HG02610 (cell line): ENCODE results near the gene CPXM2.

Source experiments
- ATAC-seq: cut with Tn5 transposase; IDR thresholded peaks from one replicate; pipeline ENCODE4 v1.9.1; 2021; ENCODE audit warnings: mild to moderate bottlenecking, moderate library complexity; ENCODE audit not compliant: unreplicated experiment

Gene CPXM2

DNA sequence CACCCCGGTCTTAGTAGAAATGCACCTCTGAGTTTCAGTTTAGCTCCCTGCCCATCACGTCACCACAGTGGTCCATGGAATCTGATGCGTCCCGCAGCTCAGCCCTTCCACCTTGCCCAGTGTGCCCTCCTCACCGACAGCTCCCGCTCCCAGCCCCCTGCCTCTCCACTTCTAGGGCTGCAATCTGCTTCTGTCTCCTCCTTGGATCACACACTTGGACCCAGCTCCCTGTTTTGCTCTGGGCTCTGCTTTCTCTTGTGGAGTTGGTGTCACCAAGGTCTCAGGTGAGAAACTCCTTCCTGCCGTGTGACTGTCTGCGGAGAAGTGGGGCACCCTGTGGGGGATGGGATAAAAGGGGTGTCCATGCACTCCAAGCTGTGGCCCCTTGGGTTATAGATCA, 187.5 kb downstream of the CPXM2 start:
- ATAC-seq = no peak

DNA sequence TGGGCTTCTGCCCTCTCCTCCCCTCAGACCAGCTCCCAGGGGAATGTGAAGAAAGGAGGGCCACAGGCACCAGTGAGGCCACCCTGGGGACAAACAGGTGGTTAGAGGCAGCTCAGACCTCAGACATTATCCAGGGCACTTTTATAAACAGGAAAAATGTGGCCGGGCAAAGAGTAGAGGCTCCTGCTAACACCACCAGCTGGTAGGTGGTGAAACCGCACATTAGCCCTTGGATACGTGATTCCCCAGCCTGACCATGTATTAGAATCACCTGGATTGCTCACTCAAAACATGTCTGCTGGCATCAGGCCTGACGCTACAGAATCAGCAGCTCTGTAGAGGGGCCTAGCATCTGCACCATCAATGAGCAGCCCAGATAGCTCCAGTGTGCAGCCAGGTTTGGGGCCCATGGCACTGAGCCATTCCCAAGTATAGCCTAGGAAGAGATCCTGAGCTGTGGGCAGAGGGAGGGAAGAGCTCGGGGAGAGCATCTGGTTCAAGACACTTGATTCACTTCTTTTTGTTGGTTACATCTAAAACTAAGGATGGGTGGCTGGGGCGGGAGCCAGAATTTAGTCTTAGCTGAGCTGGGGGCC, 188.3 kb downstream of the CPXM2 start:
- no peak for ATAC-seq
